Measurements from ENCODE around the gene PLA1A. TPM values are rescaled to one million over a fixed set of nuclear protein-coding genes. Genes with fewer than 3 reads are reported as not detected.

PLA1A gene
- total RNA-seq, 6 experiments from 2014 or later = 9.9 to 30.2 (median 15.9) TPM

DNA sequence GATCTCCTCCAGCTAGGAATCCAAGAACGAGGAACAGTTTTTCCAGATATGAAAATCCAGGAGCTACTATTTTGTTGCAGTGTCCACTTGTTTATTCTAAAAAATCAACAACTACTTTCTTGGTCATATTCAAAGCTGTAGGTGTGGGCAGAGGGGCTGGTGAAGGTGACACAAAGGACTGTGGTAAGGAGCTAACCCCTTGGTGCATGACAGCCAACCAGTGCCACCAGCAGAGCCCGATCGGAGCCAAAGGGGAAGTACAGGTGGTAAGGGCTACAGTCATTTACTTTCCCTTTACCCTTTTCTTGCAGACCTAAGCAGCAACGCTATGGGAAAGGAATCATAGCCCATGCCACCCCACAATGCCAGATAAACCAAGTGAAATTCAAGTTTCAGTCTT is 30.7 kb downstream of the PLA1A start:
- Histone ChIP-seq H3K4me1 (peaks cover 0 to 7% (median 0%) of the 10 kb centered on the region in 4 donors), H3K36me3 (no peaks in the 10 kb centered on the region), H3K27ac (no peak overlapping the region), H3K27me3 (no peaks in the 10 kb centered on the region), H3K4me3 (no peak overlapping the region), H3K9me3 (no peaks in the 10 kb centered on the region)
- TF ChIP-seq, protein P1, sequence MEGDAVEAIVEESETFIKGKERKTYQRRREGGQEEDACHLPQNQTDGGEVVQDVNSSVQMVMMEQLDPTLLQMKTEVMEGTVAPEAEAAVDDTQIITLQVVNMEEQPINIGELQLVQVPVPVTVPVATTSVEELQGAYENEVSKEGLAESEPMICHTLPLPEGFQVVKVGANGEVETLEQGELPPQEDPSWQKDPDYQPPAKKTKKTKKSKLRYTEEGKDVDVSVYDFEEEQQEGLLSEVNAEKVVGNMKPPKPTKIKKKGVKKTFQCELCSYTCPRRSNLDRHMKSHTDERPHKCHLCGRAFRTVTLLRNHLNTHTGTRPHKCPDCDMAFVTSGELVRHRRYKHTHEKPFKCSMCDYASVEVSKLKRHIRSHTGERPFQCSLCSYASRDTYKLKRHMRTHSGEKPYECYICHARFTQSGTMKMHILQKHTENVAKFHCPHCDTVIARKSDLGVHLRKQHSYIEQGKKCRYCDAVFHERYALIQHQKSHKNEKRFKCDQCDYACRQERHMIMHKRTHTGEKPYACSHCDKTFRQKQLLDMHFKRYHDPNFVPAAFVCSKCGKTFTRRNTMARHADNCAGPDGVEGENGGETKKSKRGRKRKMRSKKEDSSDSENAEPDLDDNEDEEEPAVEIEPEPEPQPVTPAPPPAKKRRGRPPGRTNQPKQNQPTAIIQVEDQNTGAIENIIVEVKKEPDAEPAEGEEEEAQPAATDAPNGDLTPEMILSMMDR (IDR thresholded peaks at IDR 0.05) = no peak
- no peak for TF ChIP-seq POLR2A (IDR thresholded peaks at IDR 0.05)
- ATAC-seq (peak in 2 of 4 donors; percentile 13 to 17), DNase-seq (no peak)
- intact Hi-C loops (cut with DNase I) = no loop called here
- 65% methylated on average over 3 of the region's 4 CpGs for WGBS (ENCODE audit: insufficient coverage, low coverage, low lambda C conversion rate, missing lambda C conversion rate)

DNA sequence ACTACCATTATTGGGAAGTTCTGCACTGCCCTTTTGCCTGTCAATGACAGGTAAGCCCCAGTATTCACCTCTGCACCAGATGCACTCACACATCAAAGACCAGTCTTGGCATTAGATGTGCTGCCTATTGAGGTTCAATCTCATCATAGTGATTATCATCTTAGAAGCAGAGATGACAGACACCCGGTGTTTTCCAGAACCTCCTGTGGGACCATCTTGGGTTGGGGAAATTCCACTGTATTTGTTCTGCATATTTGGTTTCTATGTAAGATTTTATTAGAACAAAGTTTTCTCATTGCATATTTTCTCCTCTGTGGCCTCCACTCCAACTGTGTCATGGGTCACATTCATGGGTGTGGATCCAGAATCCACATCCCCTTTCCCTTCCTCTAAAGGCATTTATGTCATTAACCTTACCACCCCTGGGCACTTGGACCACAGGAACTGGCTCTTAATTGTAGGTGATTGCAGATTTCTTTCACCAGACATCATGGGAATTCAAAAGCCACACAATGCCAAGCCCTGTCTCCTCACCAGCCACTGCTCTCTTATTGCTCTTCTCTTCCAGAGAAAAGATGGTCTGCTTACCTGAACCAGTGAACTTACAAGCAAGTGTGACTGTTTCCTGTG is 31.2 kb downstream of the PLA1A start:
- intact Hi-C loops (cut with DNase I) = no loop called here
- Histone ChIP-seq H3K27me3 (no peaks in the 10 kb centered on the region), H3K4me3 (no peak overlapping the region), H3K36me3 (no peaks in the 10 kb centered on the region), H3K4me1 (peaks cover 0 to 7% (median 0%) of the 10 kb centered on the region in 4 donors), H3K9me3 (no peaks in the 10 kb centered on the region), H3K27ac (no peak overlapping the region)
- DNase-seq (no peak), ATAC-seq (peak in 3 of 4 donors; percentile 24 to 31 (median 30))
- TF ChIP-seq, protein P1 (IDR thresholded peaks at IDR 0.05) = no peak
- WGBS (ENCODE audit: insufficient coverage, low coverage, low lambda C conversion rate, missing lambda C conversion rate) = 60% methylated on average over 1 of the region's 1 CpG

DNA sequence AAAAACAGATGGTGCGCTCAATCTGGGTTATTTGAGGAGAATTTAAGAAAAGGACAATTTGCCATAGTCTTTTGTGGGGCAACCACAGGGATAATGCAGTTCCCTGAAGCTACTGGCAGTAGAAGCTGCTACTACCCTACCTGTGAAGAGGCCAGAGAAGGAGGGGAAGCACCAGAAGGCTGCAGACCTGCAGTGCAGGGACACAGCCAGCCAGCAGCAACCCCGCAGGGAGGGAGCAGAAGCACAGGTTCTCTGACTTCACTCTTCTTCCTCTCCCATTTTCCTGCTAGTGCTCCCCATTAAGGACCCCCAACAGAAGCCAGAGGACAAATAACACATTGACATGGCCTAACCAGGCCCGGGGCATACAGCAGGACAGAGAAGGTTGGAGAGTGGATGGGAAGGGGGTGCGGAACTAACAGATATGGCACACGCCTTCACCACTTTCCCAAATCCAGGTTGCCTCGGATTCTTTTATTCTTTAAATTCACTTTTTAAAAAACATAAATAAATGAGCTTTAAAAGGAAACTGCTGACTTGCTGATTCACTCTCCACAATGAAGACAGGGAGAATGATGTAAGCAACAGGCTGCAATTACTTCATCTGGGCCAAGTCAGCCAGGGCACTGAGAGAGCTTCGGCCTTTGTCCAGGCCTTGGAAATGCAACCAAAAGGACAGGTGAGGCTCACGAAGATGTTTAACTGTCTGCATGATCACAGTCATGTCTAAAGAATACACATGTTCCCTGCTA is 32.6 kb downstream of the PLA1A start:
- Histone ChIP-seq H3K9me3 (no peaks in the 10 kb centered on the region), H3K27me3 (no peaks in the 10 kb centered on the region), H3K27ac (peak overlapping the region in 1 of 3 donors; percentile 29), H3K4me1 (peaks cover 0 to 7% (median 0%) of the 10 kb centered on the region in 4 donors), H3K4me3 (no peak overlapping the region), H3K36me3 (no peaks in the 10 kb centered on the region)
- DNase-seq = peak in 1 of 3 donors; percentile 64
- 61% methylated on average over 7 of the region's 8 CpGs for WGBS (ENCODE audit: insufficient coverage, low coverage, low lambda C conversion rate, missing lambda C conversion rate)
- intact Hi-C loops (cut with DNase I) = no loop called here
- TF ChIP-seq, protein P1 (IDR thresholded peaks at IDR 0.05) = no peak
- TF ChIP-seq POLR2A (IDR thresholded peaks at IDR 0.05) = no peak
- ATAC-seq = peak; percentile 62 to 91 (median 71)

DNA sequence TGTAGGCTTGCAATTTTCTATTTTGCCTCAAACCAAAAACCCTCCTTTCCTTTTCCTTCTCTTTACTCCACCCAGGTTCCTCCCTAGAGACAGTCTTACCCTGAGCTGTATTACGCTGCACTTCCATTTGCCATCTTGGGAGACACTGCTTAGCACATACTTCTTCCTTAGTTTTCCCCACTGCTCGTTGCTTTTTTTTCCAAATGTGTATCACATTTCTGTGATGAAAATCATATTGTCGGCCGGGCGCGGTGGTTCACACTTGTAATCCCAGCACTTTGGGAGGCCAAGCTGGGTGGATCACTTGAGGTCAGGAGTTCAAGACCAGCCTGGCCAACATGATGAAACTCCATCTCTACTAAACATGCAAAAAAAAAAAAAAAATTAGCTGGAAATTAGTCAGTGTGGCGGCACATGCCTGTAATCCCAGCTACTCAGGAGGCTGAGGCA is 33.2 kb downstream of the PLA1A start:
- no peaks in the 10 kb centered on the region for H3K27me3 ChIP-seq
- peak in 1 of 4 donors; percentile 7 for ATAC-seq
- 89% methylated on average over 7 of the region's 7 CpGs for WGBS (ENCODE audit: insufficient coverage, low coverage, low lambda C conversion rate, missing lambda C conversion rate)

More for the DNA sequence above, 33.2 kb downstream of the PLA1A start:
- Histone ChIP-seq H3K9me3 (no peaks in the 10 kb centered on the region), H3K36me3 (no peaks in the 10 kb centered on the region), H3K4me3 (no peak overlapping the region), H3K4me1 (peaks cover 0 to 7% (median 0%) of the 10 kb centered on the region in 4 donors), H3K27ac (peak overlapping the region in 1 of 3 donors; percentile 29)
- TF ChIP-seq, protein P1 (IDR thresholded peaks at IDR 0.05) = no peak
- TF ChIP-seq POLR2A (IDR thresholded peaks at IDR 0.05) = no peak
- no peak for DNase-seq
- intact Hi-C loops (cut with DNase I) = no loop called here
